Ovary (tissue), 9 donors: ENCODE measurements around the gene CHN2. TPM values are rescaled to one million over a fixed set of nuclear protein-coding genes. Genes with fewer than 3 reads are reported as not detected.

Source experiments
- DNase-seq, 5 donors: peaks; one replicate each; pipeline ENCODE4 v3.0.0-alpha.2; 2019 to 2020
- H3K27ac ChIP-seq, 2 donors: fragments of 200-600 bp; one replicate each; pipeline versions ENCODE4 v1.5.1 to v1.8.0; 2019 to 2022
- H3K27me3 ChIP-seq: fragments of 200-600 bp; one replicate; pipeline ENCODE4 v1.8.0; 2022
- H3K36me3 ChIP-seq: fragments of 200-600 bp; sonication (generic); one replicate; pipeline ENCODE4 v1.5.1; 2019
- H3K4me1 ChIP-seq: one replicate; pipeline ENCODE4 v1.8.1; 2013; ENCODE audit warnings: mild to moderate bottlenecking, moderate library complexity; ENCODE audit not compliant: insufficient read depth
- H3K4me3 ChIP-seq: fragments of 200-600 bp; sonication (generic); one replicate; pipeline ENCODE4 v1.5.1; 2017
- H3K9me3 ChIP-seq, 2 donors: fragments of 200-600 bp in 1 of 2; sonication (generic) in 1 of 2; one replicate each; pipeline versions ENCODE4 v1.5.1 to v1.8.1; 2013 to 2019; ENCODE audit warnings: mild to moderate bottlenecking in 1 of 2, moderate library complexity in 1 of 2
- EP300 ChIP-seq: sonication (generic); formaldehyde crosslinking; IDR thresholded peaks from one replicate; pipeline ENCODE4 v1.6.1; 2017; ENCODE audit warnings: antibody characterized with exemption
- POLR2A ChIP-seq: fragments of 450-650 bp; IDR thresholded peaks from one replicate; pipeline ENCODE4 v1.6.1; 2017; ENCODE audit warnings: antibody characterized with exemption, mild to moderate bottlenecking, moderate library complexity
- WGBS, 3 donors: extraction: QIAGEN DNeasy Blood & Tissue Kit in 1 of 3; methylation state at CpG; one replicate each; pipeline versions ENCODE4 v1.1.5 to v1.1.7; 2013 to 2017; 5-methylcytosine and 5-hydroxymethylcytosine counted together
- intact Hi-C, 4 donors: fragments of 100-400 bp; cut with DNase I; formaldehyde crosslinking; loops; one replicate each; pipeline versions ENCODE4 v1.11.0 to v1.15.1; 2022 to 2023
- polyA plus RNA-seq, 2 donors: library from polyadenylated mRNA; stranded (reverse); fragments of 200-250 nt in 1 of 2; fragments of 350-450 nt in 1 of 2; fragmentation: Illumina TruSeq in 1 of 2; extraction: RNeasy Lipid Tissue Mini Kit (QIAGEN cat#74804) in 1 of 2; gene quantifications; one replicate each; pipeline ENCODE4 v1.2.3, GENCODE V29; 2013 to 2014
- total RNA-seq, 7 donors: library from RNA; depleted of rRNA in 2 of 7; stranded (reverse); fragments of >200 nt in 2 of 7; fragmentation: NEBNext Ultra II Directional in 3 of 7; extraction: Animal tissue kit (Norgen Biotek cat#: 25700) in 3 of 7; gene quantifications; one replicate each; pipeline versions ENCODE4 v1.1.0 to v1.2.4, GENCODE V29; 2016 to 2023
- TF ChIP-seq, protein P1 (sequence below), 3 donors: fragments of 450-650 bp in 2 of 3; fragments of 200-600 bp in 1 of 3; IDR thresholded peaks; one replicate each; pipeline versions ENCODE4 v1.5.1 to v1.8.0; 2016 to 2022; ENCODE audit warnings: antibody characterized with exemption in 3 of 3, mild to moderate bottlenecking in 1 of 3
- donor health status: DM: no; HTN: no; CAD: no; lungs with moderate emphysema.
- donor health status: DM: no; HTN: no; CAD: no.
- donor health status: Bipolar disorder and iron deficiency.
- donor health status: DM: yes; HTN: yes; CAD: no.
- donor health status: DM: no; HTN: no; CAD: no.
- donor health status: DM: yes; HTN: yes; CAD: no.

The CHN2 gene
- total and polyA plus RNA-seq, 9 donors, result 17.9 to 32.6 (median 22.3) TPM

GRCh38 chr7:29193316-29194205 lies 1.0 kb upstream of the CHN2 start:
- Histone ChIP-seq H3K27me3 (no peaks in the 10 kb centered on the region), H3K9me3 (no peaks in the 10 kb centered on the region), H3K4me3 (peak overlapping the region; percentile 49), H3K4me1 (peaks cover 3% of the 10 kb centered on the region), H3K36me3 (no peaks in the 10 kb centered on the region), H3K27ac (no peak overlapping the region)
- TF ChIP-seq, protein P1, sequence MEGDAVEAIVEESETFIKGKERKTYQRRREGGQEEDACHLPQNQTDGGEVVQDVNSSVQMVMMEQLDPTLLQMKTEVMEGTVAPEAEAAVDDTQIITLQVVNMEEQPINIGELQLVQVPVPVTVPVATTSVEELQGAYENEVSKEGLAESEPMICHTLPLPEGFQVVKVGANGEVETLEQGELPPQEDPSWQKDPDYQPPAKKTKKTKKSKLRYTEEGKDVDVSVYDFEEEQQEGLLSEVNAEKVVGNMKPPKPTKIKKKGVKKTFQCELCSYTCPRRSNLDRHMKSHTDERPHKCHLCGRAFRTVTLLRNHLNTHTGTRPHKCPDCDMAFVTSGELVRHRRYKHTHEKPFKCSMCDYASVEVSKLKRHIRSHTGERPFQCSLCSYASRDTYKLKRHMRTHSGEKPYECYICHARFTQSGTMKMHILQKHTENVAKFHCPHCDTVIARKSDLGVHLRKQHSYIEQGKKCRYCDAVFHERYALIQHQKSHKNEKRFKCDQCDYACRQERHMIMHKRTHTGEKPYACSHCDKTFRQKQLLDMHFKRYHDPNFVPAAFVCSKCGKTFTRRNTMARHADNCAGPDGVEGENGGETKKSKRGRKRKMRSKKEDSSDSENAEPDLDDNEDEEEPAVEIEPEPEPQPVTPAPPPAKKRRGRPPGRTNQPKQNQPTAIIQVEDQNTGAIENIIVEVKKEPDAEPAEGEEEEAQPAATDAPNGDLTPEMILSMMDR (IDR thresholded peaks at IDR 0.05), result no peak
- TF ChIP-seq EP300 (no peak), POLR2A (no peak)
- intact Hi-C loops, result loop anchor here in 3 of 4 donors (5.0 to 10.0 kb wide), 5 partner anchors 151 to 269 kb away; no protein-coding TSS in a partner anchor
- DNase-seq, result peak in 1 of 5 donors; percentile 37
- 35 to 41% (median 41%) methylated on average over 23 to 26 of the region's 26 CpGs for WGBS, 3 donors

- Histone ChIP-seq H3K4me1 (peaks cover 3% of the 10 kb centered on the region), H3K27ac (no peak overlapping the region), H3K4me3 (peak overlapping the region; percentile 49), H3K9me3 (no peaks in the 10 kb centered on the region), H3K36me3 (no peaks in the 10 kb centered on the region), H3K27me3 (no peaks in the 10 kb centered on the region)
- intact Hi-C loops, result loop anchor here in 3 of 4 donors (5.0 to 10.0 kb wide), 5 partner anchors 151 to 269 kb away; no protein-coding TSS in a partner anchor
- 0 to 16% (median 2%) methylated on average over 5 to 40 of the region's 40 CpGs for WGBS, 3 donors
- TF ChIP-seq, protein P1 (IDR thresholded peaks at IDR 0.05), result no peak
- no peak for TF ChIP-seq POLR2A
- no peak for TF ChIP-seq EP300
- DNase-seq, result peak; percentile 18 to 44 (median 27)
Measured at GRCh38 chr7:29194206-29194593, 375 bp upstream of the CHN2 start.

DNA sequence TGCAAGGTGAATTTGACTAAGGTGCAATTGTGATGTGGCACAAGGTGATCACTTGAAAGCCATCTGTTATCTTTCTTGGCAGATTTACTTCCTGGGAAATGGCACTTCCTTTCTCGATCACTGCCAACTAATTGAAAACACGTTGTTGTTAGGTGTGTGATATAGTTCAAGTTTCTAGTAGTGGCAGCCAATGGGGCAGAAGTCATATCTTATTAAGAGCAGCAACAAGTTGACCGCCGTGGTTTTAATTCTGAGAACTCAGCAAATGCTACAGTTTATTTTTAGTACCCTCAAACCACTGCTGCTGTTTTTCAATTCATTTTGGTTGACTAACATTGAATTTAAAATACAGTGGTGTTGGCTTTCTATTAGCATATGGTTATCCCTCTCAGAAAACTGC lies 1.6 kb downstream of the CHN2 start:
- Histone ChIP-seq H3K4me1 (peaks cover 2% of the 10 kb centered on the region), H3K36me3 (no peaks in the 10 kb centered on the region), H3K27me3 (no peaks in the 10 kb centered on the region), H3K27ac (no peak overlapping the region), H3K4me3 (no peak overlapping the region), H3K9me3 (no peaks in the 10 kb centered on the region)
- intact Hi-C loops, result loop anchor here in 2 of 4 donors (10.0 kb wide), 3 partner anchors 149 to 271 kb away; no protein-coding TSS in a partner anchor
- WGBS, 3 donors, result 72 to 74% (median 73%) methylated on average over 4 of the region's 4 CpGs
- DNase-seq, result no peak
- TF ChIP-seq EP300, result no peak
- TF ChIP-seq, protein P1 (IDR thresholded peaks at IDR 0.05), result no peak
- no peak for TF ChIP-seq POLR2A

GRCh38 chr7:29196971-29197595 lies 2.5 kb downstream of the CHN2 start:
- intact Hi-C loops, result loop anchor here in 2 of 4 donors (10.0 kb wide), 3 partner anchors 148 to 272 kb away; no protein-coding TSS in a partner anchor
- no peak for DNase-seq
- no peaks in the 10 kb centered on the region for H3K27me3 ChIP-seq
- peaks cover 2% of the 10 kb centered on the region for H3K4me1 ChIP-seq
- 93 to 96% (median 93%) methylated on average over 3 of the region's 3 CpGs for WGBS, 3 donors
- no peak overlapping the region for H3K4me3 ChIP-seq
- H3K27ac ChIP-seq, result no peak overlapping the region
- no peaks in the 10 kb centered on the region for H3K36me3 ChIP-seq
- H3K9me3 ChIP-seq, result no peaks in the 10 kb centered on the region
- TF ChIP-seq, protein P1 (IDR thresholded peaks at IDR 0.05), result no peak
- TF ChIP-seq EP300 (no peak), POLR2A (no peak)
